GM12801 (cell line): Measurements from ENCODE around the gene MB.

Source experiments
- CTCF ChIP-seq: IDR thresholded peaks from one replicate; pipeline ENCODE4 v1.5.1; 2011; ENCODE audit warnings: control low read depth; ENCODE audit not compliant: insufficient read length; ENCODE audit errors: extremely low read depth

The MB gene

DNA sequence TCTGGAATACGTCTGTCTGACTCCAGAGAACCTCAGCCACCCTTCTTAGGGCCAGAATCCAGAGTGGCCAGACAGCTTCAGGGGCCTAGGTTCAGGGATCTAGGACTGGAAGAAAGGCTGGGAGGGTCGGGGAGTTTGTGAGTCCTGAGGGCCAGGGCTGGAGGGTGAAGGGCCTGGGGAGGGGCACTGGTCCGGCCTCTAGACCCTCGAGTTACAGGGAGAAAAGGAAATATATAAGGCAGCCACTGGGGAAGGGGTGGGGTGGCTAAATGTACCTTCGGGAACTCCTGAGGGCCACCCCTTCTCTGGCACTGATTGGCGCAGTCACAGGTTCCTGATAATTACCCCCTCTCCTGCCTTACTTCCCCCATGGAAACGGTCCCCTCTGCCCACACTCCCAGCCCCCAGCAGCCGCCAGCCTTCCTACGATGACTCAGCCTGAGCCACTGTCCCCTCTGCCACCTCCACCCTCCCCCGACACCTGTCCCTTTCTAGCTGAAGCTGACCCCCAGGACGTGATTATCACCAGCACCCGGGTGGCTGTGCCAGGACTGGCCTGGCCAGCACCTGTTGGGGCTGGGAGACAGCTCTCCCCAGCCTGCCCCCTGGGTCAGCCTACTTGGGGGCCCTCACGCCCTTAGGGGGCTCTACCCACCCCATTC lies 26.4 kb downstream of the MB start:
- no peak for TF ChIP-seq CTCF

GRCh38 chr22:35589756-35590093 lies 27.4 kb downstream of the MB start:
- TF ChIP-seq CTCF, result no peak

GRCh38 chr22:35589071-35589755 lies 27.9 kb downstream of the MB start:
- TF ChIP-seq CTCF, result no peak

DNA sequence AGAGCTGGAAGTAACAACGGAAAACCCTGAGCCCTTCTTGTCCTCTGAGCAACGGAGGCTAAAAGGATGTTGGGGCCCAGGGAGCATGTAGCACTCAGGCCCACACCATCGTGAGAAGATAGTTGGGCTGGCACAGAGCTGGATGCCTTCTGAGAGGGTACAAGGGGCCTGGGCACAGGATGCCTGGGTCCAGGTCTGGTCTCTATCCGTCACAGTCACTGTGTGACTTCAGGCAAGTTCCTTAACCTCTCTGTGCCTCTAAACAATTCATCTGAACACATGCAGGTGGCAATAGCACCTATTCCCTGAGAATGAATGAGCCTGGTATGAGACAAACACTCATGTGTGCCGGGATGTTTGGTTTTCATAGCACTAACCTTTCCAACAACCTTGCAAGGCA lies 29.2 kb downstream of the MB start:
- no peak for TF ChIP-seq CTCF

- no peak for TF ChIP-seq CTCF
These were observed 29.7 kb downstream of the MB start for GRCh38 chr22:35587447-35587870.

DNA sequence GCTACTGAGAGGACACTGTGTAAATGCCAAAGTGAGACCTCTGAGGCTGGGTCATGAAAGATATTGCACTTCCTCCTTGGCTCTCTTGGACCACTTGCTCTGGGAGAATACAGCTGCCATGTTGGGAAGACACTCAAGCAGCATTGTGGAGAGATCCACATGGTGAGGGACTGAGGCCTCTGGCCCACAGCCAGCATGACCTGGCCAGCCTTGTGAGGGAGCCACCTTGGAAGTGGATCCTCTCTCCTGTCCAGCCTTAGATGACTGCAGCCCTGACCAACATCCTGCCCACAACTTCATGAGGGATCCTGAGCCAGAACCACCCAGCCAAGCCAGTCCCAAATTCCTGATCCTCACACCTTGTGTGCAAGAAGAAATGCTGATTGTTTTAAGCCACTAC lies 30.4 kb downstream of the MB start:
- TF ChIP-seq CTCF, result no peak

- TF ChIP-seq CTCF, result no peak
These were observed 34.1 kb downstream of the MB start for GRCh38 chr22:35582861-35583670.
